ENCODE results near the gene CSRNP3.

The CSRNP3 gene

GRCh38 chr2:165443511-165443910, 26.0 kb upstream of the CSRNP3 start:
- DNase-seq (ENCODE audit: low spot score) = no peak
- in situ Hi-C loops (cut with MboI; ENCODE audit: low sequenced_read_pairs, unreplicated experiment) = no loop called here
- TF ChIP-seq CTCF (IDR thresholded peaks at IDR 0.05; ENCODE audit: borderline replicate concordance, control extremely low read depth, extremely low read depth, insufficient read depth, missing control alignments) = no peak

GRCh38 chr2:165448406-165448805, 21.1 kb upstream of the CSRNP3 start:
- DNase-seq (ENCODE audit: low spot score) = no peak
- TF ChIP-seq CTCF (IDR thresholded peaks at IDR 0.05; ENCODE audit: borderline replicate concordance, control extremely low read depth, extremely low read depth, insufficient read depth, missing control alignments) = no peak
- in situ Hi-C loops (cut with MboI; ENCODE audit: low sequenced_read_pairs, unreplicated experiment) = no loop called here

- no peak for DNase-seq (ENCODE audit: low spot score)
- in situ Hi-C loops (cut with MboI; ENCODE audit: low sequenced_read_pairs, unreplicated experiment) = no loop called here
- TF ChIP-seq CTCF (IDR thresholded peaks at IDR 0.05; ENCODE audit: borderline replicate concordance, control extremely low read depth, extremely low read depth, insufficient read depth, missing control alignments) = no peak
Observed at GRCh38 chr2:165450156-165450555, 19.3 kb upstream of the CSRNP3 start.

- no peak for DNase-seq (ENCODE audit: low spot score)
- in situ Hi-C loops (cut with MboI; ENCODE audit: low sequenced_read_pairs, unreplicated experiment) = no loop called here
- no peak for TF ChIP-seq CTCF (IDR thresholded peaks at IDR 0.05; ENCODE audit: borderline replicate concordance, control extremely low read depth, extremely low read depth, insufficient read depth, missing control alignments)
Observed at GRCh38 chr2:165452327-165452726, 17.2 kb upstream of the CSRNP3 start.

- no peak for DNase-seq (ENCODE audit: low spot score)
- in situ Hi-C loops (cut with MboI; ENCODE audit: low sequenced_read_pairs, unreplicated experiment) = no loop called here
- TF ChIP-seq CTCF (IDR thresholded peaks at IDR 0.05; ENCODE audit: borderline replicate concordance, control extremely low read depth, extremely low read depth, insufficient read depth, missing control alignments) = no peak
Observed at GRCh38 chr2:165453561-165454094, 15.9 kb upstream of the CSRNP3 start.

GRCh38 chr2:165454905-165455304, 14.6 kb upstream of the CSRNP3 start:
- no peak for DNase-seq (ENCODE audit: low spot score)
- TF ChIP-seq CTCF (IDR thresholded peaks at IDR 0.05; ENCODE audit: borderline replicate concordance, control extremely low read depth, extremely low read depth, insufficient read depth, missing control alignments) = no peak
- in situ Hi-C loops (cut with MboI; ENCODE audit: low sequenced_read_pairs, unreplicated experiment) = no loop called here

GRCh38 chr2:165456027-165456426, 13.5 kb upstream of the CSRNP3 start:
- in situ Hi-C loops (cut with MboI; ENCODE audit: low sequenced_read_pairs, unreplicated experiment) = no loop called here
- DNase-seq (ENCODE audit: low spot score) = no peak
- no peak for TF ChIP-seq CTCF (IDR thresholded peaks at IDR 0.05; ENCODE audit: borderline replicate concordance, control extremely low read depth, extremely low read depth, insufficient read depth, missing control alignments)
